ENCODE data around the gene CREBBP. TPM values are rescaled to one million over a fixed set of nuclear protein-coding genes. Genes with fewer than 3 reads are reported as not detected.

The CREBBP gene
- total RNA-seq, 1 experiment from 2014 or later: 79.6 TPM

DNA sequence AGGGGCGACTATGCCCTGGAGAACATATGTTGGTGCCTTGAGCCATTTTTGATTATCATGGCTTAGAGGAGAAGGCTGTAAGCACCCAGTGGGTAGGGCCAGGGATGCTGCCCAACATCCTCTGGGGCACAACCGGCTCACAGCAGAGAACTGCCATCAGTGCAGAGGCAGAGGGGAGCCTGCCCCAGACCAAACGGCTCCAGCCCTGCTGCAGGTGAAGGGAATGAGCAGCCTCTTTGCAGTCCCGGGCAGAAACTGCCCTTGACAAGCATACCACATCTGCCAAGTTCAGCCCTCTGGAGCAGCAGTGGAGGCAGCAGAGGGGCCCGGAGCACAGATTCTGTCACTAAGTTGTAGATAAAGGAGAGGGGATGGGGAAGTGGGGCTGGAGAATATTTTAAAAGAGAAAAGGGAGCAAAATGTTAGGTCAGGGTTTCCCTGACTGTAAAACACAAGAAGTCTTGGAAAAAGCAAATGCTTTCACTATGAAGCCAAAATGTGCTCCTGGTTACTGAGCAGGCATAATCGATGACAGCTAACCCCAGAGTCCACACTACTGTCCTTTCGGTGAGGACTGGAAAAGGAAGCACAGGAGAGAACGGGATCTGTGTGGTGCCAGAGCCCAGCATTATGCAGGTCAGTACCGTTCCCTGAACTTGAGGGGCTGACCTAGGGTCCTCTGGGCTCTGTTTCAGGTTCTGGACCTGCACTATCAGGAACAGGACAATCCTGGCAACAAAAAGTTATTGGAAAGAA lies 72.0 kb downstream of the CREBBP start:
- no TSS peak for BruUV-seq (replicated peaks)
- H3K9me3 ChIP-seq (ENCODE audit: low read depth, low read length, poor library complexity, severe bottlenecking): no peaks in the 10 kb centered on the region
- POLR2A ChIA-PET (ENCODE audit: low non-redundant PET): no interaction called here
- H3K4me3 ChIP-seq (ENCODE audit: low read depth, low read length, poor library complexity, severe bottlenecking): no peak overlapping the region
- no peaks in the 10 kb centered on the region for H3K36me3 ChIP-seq (ENCODE audit: insufficient read depth, low read length, poor library complexity, severe bottlenecking)
- CTCF ChIA-PET: no interaction called here
- H3K4me1 ChIP-seq (ENCODE audit: insufficient read depth, low read length, poor library complexity, severe bottlenecking): no peaks in the 10 kb centered on the region
- no peak for TF ChIP-seq EZH2 (IDR thresholded peaks at IDR 0.05; ENCODE audit: borderline replicate concordance, low read depth, low read length, poor library complexity, severe bottlenecking)
- TF ChIP-seq, protein P1, sequence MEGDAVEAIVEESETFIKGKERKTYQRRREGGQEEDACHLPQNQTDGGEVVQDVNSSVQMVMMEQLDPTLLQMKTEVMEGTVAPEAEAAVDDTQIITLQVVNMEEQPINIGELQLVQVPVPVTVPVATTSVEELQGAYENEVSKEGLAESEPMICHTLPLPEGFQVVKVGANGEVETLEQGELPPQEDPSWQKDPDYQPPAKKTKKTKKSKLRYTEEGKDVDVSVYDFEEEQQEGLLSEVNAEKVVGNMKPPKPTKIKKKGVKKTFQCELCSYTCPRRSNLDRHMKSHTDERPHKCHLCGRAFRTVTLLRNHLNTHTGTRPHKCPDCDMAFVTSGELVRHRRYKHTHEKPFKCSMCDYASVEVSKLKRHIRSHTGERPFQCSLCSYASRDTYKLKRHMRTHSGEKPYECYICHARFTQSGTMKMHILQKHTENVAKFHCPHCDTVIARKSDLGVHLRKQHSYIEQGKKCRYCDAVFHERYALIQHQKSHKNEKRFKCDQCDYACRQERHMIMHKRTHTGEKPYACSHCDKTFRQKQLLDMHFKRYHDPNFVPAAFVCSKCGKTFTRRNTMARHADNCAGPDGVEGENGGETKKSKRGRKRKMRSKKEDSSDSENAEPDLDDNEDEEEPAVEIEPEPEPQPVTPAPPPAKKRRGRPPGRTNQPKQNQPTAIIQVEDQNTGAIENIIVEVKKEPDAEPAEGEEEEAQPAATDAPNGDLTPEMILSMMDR (conservative IDR thresholded peaks at IDR 0.05; ENCODE audit: low read depth, low read length): no peak
- no peaks in the 10 kb centered on the region for H3K27me3 ChIP-seq (replicated peaks; ENCODE audit: insufficient read depth, low read depth, low read length, poor library complexity)
- no peak for DNase-seq (ENCODE audit: low spot score)
- no peak overlapping the region for H3K27ac ChIP-seq (ENCODE audit: low read depth, low read length, poor library complexity, severe bottlenecking)
- intact Hi-C loops (cut with micrococcal nuclease; ENCODE audit: unreplicated experiment): no loop called here

DNA sequence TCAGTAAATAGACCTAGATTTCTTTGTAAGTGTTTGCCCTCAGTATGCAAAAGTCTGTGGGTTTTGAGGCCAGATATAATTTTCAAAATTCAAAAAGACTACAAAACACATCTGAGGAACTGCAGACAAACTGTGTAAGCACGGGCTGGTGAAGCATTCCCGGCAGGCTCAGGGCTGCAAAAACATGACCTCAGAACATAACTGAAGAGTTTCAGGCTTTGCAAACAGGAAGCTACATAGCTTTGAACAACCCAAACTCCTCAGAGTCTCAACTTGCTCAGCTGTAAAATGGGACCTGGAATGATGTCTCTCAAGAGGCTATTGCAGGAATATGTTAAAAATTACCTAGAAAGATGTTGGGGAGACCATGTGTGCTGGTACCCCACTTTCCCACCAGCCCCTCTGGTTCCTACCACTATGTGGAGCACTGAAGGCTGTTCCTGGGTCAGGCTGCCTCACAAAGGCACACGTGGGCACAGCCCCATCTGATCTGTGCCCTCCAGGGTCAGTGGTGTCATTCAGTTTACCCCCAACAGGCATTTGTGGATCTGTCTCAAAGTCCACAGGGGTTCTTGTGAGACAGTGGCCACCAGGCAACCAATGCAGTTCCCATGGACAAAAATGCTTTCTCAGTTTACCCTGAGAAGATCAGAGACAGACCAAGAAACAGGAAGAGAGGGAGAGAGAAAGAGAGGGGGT lies 72.9 kb downstream of the CREBBP start:
- no peak overlapping the region for H3K27ac ChIP-seq (ENCODE audit: low read depth, low read length, poor library complexity, severe bottlenecking)
- no peaks in the 10 kb centered on the region for H3K4me1 ChIP-seq (ENCODE audit: insufficient read depth, low read length, poor library complexity, severe bottlenecking)
- no peak overlapping the region for H3K4me3 ChIP-seq (ENCODE audit: low read depth, low read length, poor library complexity, severe bottlenecking)
- BruUV-seq (replicated peaks): no TSS peak
- intact Hi-C loops (cut with micrococcal nuclease; ENCODE audit: unreplicated experiment): no loop called here
- POLR2A ChIA-PET (ENCODE audit: low non-redundant PET): no interaction called here
- no peaks in the 10 kb centered on the region for H3K27me3 ChIP-seq (replicated peaks; ENCODE audit: insufficient read depth, low read depth, low read length, poor library complexity)
- DNase-seq (ENCODE audit: low spot score): no peak
- CTCF ChIA-PET: no interaction called here
- no peaks in the 10 kb centered on the region for H3K36me3 ChIP-seq (ENCODE audit: insufficient read depth, low read length, poor library complexity, severe bottlenecking)
- H3K9me3 ChIP-seq (ENCODE audit: low read depth, low read length, poor library complexity, severe bottlenecking): no peaks in the 10 kb centered on the region
- TF ChIP-seq EZH2 (IDR thresholded peaks at IDR 0.05; ENCODE audit: borderline replicate concordance, low read depth, low read length, poor library complexity, severe bottlenecking): no peak

DNA sequence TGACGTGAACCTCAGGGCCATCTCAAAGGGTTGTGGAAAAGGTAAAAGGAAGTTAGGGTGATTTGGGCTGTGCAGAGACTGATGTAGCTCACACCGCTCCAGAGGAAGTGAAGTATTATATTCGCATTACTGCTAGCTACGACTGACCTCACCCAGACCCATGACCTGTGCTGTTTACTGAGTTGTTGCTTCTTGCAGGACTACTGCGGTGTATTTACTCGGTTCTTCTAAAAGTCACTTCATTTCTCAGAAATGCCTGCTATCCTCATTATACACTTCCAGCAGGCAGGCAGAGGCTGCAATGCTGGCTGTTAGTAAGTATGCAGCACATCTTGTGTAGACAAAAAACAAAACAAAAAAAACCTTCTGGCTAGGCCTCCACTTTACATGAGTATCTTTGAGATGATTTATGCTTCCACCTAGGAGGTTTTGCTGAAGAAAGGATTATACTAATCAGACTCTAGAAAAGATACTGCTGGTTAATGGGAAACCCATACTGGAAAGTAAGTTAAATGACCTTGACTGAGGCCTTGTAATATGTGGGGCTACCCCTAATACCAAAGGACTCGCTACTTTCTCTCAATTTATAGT lies 76.0 kb downstream of the CREBBP start:
- no TSS peak for BruUV-seq (replicated peaks)
- CTCF ChIA-PET: no interaction called here
- Histone ChIP-seq H3K4me3 (ENCODE audit: low read depth, low read length, poor library complexity, severe bottlenecking) (no peak overlapping the region), H3K27ac (ENCODE audit: low read depth, low read length, poor library complexity, severe bottlenecking) (no peak overlapping the region), H3K4me1 (ENCODE audit: insufficient read depth, low read length, poor library complexity, severe bottlenecking) (no peaks in the 10 kb centered on the region), H3K36me3 (ENCODE audit: insufficient read depth, low read length, poor library complexity, severe bottlenecking) (no peaks in the 10 kb centered on the region), H3K9me3 (ENCODE audit: low read depth, low read length, poor library complexity, severe bottlenecking) (no peaks in the 10 kb centered on the region), H3K27me3 (replicated peaks; ENCODE audit: insufficient read depth, low read depth, low read length, poor library complexity) (no peaks in the 10 kb centered on the region)
- no peak for DNase-seq (ENCODE audit: low spot score)
- POLR2A ChIA-PET (ENCODE audit: low non-redundant PET): no interaction called here
- TF ChIP-seq EZH2 (IDR thresholded peaks at IDR 0.05; ENCODE audit: borderline replicate concordance, low read depth, low read length, poor library complexity, severe bottlenecking): no peak
- TF ChIP-seq, protein P1 (conservative IDR thresholded peaks at IDR 0.05; ENCODE audit: low read depth, low read length): no peak
- intact Hi-C loops (cut with micrococcal nuclease; ENCODE audit: unreplicated experiment): no loop called here

All from A673 (cell line).